ENCODE measurements around the gene SLC7A10.
"Not testable (repeated sequence)": the region's sequence is repeated elsewhere in the genome, so short reads cannot be mapped to it uniquely, and the experiment has no call there.

SLC7A10 gene

DNA sequence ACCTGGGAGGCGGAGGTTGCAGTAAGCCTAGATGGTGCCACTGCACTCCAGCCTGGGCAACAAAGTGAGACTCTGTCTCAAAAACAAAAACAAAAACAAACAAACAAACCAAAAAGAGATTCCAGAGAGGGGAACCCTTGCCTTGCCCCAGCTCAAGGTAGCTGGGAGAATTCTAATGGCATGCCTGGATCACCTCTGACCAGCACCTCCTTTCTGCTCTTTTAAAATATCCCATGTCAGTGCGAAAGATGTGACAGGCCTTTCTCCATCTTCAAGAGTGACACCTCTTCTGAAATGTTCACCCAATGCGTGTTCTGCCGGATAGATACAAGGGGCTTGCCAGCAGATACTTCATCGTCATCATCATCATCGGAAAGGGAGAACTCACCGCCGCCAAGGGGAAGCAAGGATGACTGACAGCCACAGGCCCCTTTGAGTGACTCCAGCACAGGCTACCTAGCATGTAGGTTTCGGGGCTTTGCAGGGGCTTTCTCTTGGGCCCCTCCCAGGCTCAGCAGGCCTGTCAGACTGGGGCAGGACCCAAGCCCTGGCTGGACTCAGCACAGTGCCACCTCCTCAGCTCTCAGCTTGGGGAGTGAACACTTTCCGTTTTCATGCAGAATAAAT is 50.4 kb downstream of the SLC7A10 start:
- DNase-seq = no peak

DNA sequence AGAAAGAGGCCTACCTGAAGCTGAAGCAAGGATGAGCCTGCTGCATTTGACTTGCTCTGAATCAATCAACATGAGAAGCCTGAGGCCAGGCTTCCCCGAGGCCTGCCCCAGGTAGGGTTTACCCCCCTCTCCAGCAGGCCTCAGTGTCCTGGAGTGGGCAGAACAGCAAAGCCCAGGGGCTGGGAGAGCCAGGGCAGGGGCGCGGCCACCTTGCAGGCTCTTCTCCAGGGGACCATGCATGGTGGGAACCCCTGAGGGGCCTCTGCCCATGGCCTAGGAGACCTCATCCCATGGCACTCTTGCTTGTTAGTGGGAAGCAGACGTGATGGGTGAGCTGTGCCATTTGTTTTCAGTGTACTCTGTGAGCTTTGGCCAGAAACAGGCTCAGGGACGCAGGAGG is 51.5 kb downstream of the SLC7A10 start:
- DNase-seq = no peak

DNA sequence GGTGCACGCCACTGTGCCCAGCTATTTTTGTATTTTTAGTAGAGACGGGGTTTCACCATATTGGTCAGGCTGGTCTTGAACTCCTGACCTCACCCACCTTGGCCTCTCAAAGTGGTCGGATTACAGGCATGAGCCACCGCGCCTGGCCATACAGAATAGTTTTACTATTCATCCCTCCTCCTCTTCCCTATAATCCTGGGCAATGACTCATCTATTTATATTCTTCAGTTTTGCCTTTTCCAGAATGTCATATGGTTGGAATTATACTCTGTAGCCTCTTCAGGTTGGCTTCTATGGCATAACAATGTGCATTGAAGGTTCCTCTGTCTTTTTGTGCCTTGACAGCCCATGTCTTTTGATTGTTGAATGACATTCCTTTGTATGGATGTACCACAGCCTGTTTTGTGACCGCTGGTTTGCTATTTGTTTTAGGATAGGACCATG is 53.7 kb downstream of the SLC7A10 start:
- DNase-seq = no peak

DNA sequence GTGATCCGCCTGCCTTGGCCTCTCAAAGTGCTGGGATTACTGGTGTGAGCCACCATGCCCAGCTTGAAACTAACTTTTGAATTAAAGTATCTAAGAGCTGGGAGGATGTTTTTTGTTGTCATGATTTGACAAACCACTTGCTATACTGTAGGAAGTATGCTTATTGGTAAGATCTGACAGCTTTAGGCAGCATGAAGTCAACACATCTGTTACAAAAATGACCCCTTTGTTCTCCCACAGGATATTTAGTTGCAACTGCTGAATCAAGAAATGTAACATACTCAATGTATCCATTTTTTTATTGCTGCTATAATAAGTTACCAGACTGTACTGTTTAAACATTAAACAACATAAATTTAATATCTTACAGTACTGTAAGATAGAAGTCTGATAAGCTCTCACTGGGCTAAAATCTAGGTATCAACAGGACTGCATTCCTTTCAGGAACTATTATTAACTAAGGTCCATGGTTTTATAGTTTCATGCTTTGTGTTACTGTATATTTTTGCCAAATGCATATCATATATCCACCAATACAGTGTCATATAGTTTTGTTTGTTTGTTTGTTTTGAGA is 54.3 kb downstream of the SLC7A10 start:
- no peak for DNase-seq

DNA sequence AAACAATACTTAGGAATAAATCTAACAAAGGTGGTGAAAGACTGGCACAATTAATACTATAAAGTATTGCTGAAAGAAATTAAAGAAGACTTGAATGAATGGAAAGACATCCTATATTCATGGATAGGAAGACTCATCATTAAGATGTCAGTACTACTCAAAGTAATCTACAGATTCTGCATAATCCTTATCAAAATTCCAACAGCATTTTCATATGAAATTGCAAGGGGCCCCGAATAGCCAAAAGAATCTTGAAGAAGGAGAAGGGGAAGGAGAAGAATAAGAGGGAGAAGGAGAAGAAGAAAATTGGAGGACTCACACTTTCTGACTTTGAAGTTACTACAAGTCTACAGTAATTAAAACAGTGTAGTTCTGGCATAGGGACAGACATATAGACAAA is 57.1 kb downstream of the SLC7A10 start:
- DNase-seq = no peak

DNA sequence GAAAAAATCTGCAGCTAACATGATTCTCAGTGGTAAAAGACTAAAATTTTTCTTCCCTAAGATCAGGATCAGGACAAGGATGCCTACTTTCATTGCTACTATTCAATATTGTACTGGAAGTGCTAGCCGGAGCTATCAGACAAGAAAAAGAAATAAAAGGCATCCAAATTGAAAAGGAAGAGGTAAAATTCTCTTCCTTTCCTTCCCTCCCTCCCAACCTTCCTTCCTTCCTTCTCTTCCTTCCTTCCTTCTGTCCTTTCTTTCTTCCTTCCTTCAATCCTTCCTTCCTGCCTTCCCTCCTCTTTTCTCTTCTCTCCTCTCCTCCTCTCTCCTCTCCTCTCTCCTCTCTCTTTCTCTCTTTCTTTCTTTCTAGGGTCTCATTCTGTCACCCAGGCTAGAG is 58.2 kb downstream of the SLC7A10 start:
- no peak for DNase-seq

DNA sequence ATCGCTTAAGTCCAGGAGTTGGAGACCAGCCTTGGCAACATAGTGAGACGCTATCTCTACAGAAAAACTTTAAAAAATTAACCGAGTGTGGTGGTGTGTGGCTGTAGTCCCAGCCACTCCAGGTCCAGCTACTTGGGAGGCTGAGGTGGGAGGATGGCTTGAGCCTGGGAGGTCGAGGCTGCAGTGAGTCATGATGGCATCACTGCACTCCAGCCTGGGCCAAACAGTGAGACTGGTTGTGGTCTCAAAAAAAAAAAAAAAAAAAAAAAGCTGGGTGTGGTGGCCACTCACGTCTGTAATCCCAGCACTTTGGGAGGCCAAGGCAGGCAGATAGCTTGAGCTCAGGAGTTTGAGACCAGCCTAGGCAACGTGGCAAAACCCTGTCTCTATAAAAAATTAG is 59.6 kb downstream of the SLC7A10 start:
- not testable (repeated sequence) for DNase-seq

DNA sequence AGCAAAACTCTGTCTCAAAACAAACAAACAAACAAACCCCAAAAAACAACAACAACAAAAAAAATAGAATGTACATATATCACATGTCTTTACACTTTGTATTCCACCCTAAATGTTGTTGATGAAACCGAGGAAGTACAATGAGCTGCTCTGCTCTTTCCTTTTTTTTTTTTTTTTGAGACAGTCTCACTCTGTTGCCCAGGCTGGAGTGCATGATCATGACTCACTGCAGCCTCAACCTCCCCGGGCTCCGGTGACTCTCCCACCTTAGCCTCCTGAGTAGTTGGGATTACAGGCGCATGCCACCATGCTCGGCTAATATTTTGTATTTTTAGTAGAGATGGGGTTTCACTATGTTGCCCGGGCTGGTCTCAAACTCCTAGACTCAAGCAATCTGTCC is 62.2 kb downstream of the SLC7A10 start:
- no peak for DNase-seq

DNA sequence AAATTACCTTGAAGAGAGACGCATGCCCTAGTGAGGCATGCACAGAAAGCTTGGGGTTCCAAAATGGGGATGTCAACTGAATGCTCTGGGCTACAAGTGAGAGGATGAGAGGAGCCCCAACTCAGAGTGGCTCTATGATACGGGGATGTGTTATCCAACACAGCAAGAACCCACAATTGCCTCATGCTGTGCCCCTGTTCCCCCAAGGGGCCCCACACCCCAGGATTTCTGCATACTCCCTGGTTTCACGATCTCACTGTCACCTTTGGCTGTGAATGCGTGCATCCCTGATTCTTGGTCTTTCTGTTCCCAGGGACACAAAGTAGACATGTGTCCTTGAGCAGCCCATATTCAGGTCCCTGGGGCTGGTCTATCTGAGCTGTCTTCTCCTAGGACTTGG is 64.4 kb downstream of the SLC7A10 start:
- DNase-seq = no peak

DNA sequence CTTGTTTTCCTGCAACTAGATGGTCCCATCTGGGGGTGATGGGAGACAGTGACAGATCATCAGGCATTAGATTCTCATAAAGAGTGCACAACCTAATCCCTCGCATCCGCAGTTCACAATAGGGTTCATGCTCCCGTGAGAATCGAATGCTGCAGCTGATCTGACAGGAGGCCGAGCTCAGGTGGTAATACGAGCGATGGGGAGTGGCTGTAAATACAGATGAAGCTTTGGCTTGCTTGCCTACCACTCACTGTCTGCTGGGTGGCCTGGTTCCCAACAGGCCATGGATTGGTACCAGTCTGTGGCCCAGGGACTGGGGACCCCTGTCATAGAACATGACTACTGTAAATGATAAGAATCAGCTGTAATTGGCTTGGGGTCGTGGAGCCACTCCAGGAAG is 65.8 kb downstream of the SLC7A10 start:
- no peak for DNase-seq

DNA sequence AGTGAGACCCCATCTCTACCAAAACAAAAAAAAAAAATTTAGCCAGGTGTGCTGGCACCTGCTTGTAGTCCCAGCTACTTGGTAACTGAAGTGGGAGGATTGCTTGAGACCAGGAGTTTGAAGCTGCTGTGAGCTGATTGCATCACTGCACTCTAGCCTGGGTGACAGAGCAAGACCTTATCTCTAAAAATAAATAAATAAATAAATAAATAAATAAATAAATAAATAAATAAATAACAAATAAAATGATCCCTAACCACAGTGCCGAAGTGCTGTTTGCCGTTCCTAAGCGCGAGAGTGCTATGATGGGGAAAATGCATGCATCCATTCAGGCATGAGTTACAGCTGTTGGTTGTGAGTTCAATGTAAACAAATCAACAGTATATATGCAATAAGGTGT is 66.5 kb downstream of the SLC7A10 start:
- no peak for DNase-seq
